HepG2 (cell line): Measurements from ENCODE around the gene OTUB2. TPM values are rescaled to one million over a fixed set of nuclear protein-coding genes. Genes with fewer than 3 reads are reported as not detected.

Experiments used
- CBFB ChIP-seq: sonication (generic); formaldehyde crosslinking; IDR thresholded peaks from 2 replicates; pipeline ENCODE4 v1.4.0; 2020; ENCODE audit warnings: missing genetic modification reagents
- EP300 ChIP-seq, 3 experiments: sonication (generic) in 1 of 3; formaldehyde crosslinking in 1 of 3; IDR thresholded peaks; 2 replicates each; pipeline versions ENCODE4 v1.5.1 to v1.6.1; 2011 to 2020; ENCODE audit warnings: low read depth in 2 of 3, low read length in 2 of 3, borderline replicate concordance in 1 of 3, improper control_type of control experiment in 1 of 3, mild to moderate bottlenecking in 1 of 3, missing genetic modification reagents in 1 of 3, moderate library complexity in 1 of 3
- FOSL1 ChIP-seq: sonication (generic); formaldehyde crosslinking; IDR thresholded peaks from 2 replicates; pipeline ENCODE4 v1.9.0; 2021; ENCODE audit warnings: missing genetic modification reagents, borderline replicate concordance
- HDAC6 ChIP-seq: fragments of 200-600 bp; sonication (generic); IDR thresholded peaks from 2 replicates; pipeline ENCODE4 v1.7.0; 2017; ENCODE audit warnings: mild to moderate bottlenecking, antibody characterized with exemption, low read length, low read depth
- HOMEZ ChIP-seq: IDR thresholded peaks from 2 replicates; pipeline ENCODE4 v1.6.1; 2016; ENCODE audit warnings: low read depth
- MIER3 ChIP-seq: IDR thresholded peaks from 2 replicates; pipeline ENCODE4 v1.6.1; 2016; ENCODE audit warnings: missing compliant biosample characterization, borderline replicate concordance
- NFRKB ChIP-seq: fragments of 450-650 bp; IDR thresholded peaks from 2 replicates; pipeline ENCODE4 v1.6.1; 2017
- RERE ChIP-seq: IDR thresholded peaks from 2 replicates; pipeline ENCODE4 v1.6.1; 2016; ENCODE audit warnings: low read depth, missing genetic modification reagents, missing compliant biosample characterization
- SALL1 ChIP-seq: sonication (generic); formaldehyde crosslinking; IDR thresholded peaks from 2 replicates; pipeline ENCODE4 v1.8.0; 2022; ENCODE audit warnings: mild to moderate bottlenecking, missing genetic modification reagents
- STAT6 ChIP-seq: sonication (generic); formaldehyde crosslinking; IDR thresholded peaks from 2 replicates; pipeline ENCODE4 v1.4.0; 2020; ENCODE audit warnings: missing genetic modification reagents, mild to moderate bottlenecking, borderline replicate concordance
- TP53 ChIP-seq: sonication (generic); formaldehyde crosslinking; conservative IDR thresholded peaks from 2 replicates; pipeline ENCODE4 v1.4.0; 2020; ENCODE audit warnings: missing genetic modification reagents
- ZNF335 ChIP-seq: sonication (generic); formaldehyde crosslinking; IDR thresholded peaks from 2 replicates; pipeline ENCODE4 v1.4.0; 2020; ENCODE audit warnings: missing genetic modification reagents
- ZNF512B ChIP-seq: sonication (generic); formaldehyde crosslinking; IDR thresholded peaks from 2 replicates; pipeline ENCODE4 v1.5.1; 2020; ENCODE audit warnings: missing genetic modification reagents, mild to moderate bottlenecking, borderline replicate concordance
- ZNF761 ChIP-seq: sonication (generic); formaldehyde crosslinking; conservative IDR thresholded peaks from 2 replicates; pipeline ENCODE4 v1.4.0; 2020; ENCODE audit warnings: mild to moderate bottlenecking, missing genetic modification reagents
- polyA plus RNA-seq, 8 experiments: library from polyadenylated mRNA; depleted of rRNA in 3 of 8; stranded (reverse) in 7 of 8; unstranded in 1 of 8; fragments of >200 nt; fragmentation: Illumina TruSeq in 4 of 8; extraction: Trizol in 4 of 8; gene quantifications; 2 replicates each; pipeline versions ENCODE4 v1.2.1 to v1.2.3, GENCODE V29; 2011 to 2016; ENCODE audit warnings: low read depth in 4 of 8, missing spikeins in 1 of 8, mixed read lengths in 1 of 8; ENCODE audit not compliant: insufficient read depth in 1 of 8
- total RNA-seq, 5 experiments: library from RNA; depleted of rRNA; stranded (reverse); fragments of >200 nt; fragmentation: Illumina TruSeq; extraction: Trizol; gene quantifications; 2 replicates each; pipeline ENCODE4 v1.2.3, GENCODE V29; 2016; ENCODE audit warnings: low read depth in 1 of 5

The OTUB2 gene
- total and polyA plus RNA-seq, 2 of the 13 experiments (the other 11 are each of a cell fraction or from before 2014, with no cell fraction given): 2.2 to 2.4 TPM

- TF ChIP-seq STAT6 (no peak), NFRKB (no peak), HOMEZ (no peak), TP53 (CRISPR knock-in tag) (no peak), SALL1 (CRISPR knock-in tag) (peak; percentile 57), EP300 (IDR thresholded peaks at IDR 0.05; ENCODE audit: low read depth in 2 of 2, low read length in 2 of 2) (no peak), EP300 (CRISPR knock-in tag; IDR thresholded peaks at IDR 0.05; ENCODE audit: borderline replicate concordance) (no peak), FOSL1 (CRISPR knock-in tag) (no peak), MIER3 (CRISPR knock-in tag) (no peak), ZNF761 (no peak; the same call in 1 of the 2 replicates), CBFB (no peak), HDAC6 (no peak), RERE (CRISPR knock-in tag) (no peak), ZNF335 (CRISPR knock-in tag) (no peak; the same call in 1 of the 2 replicates), ZNF512B (CRISPR knock-in tag) (peak; percentile 22; the same call in 1 of the 2 replicates)
These were observed 54.7 kb downstream of the OTUB2 start, which contains the start of the genes DDX24 and IFI27L1 (continued) for GRCh38 chr14:94080621-94081385.
